Amniotic stem cell (primary cell): Measurements from ENCODE around the gene ZCWPW1.
"Not testable (repeated sequence)": the region's sequence is repeated elsewhere in the genome, so short reads cannot be mapped to it uniquely, and the experiment has no call there.

ENCODE experiments used
- DNase-seq: peaks from one replicate; lab custom pipeline; 2025; lab: John Stamatoyannopoulos, UW

Gene ZCWPW1

GRCh38 chr7:100352984-100353684, 75.4 kb downstream of the ZCWPW1 start:
- no peak for DNase-seq

GRCh38 chr7:100352230-100352781, 76.2 kb downstream of the ZCWPW1 start:
- DNase-seq, result not testable (repeated sequence)

- no peak for DNase-seq
Observed at GRCh38 chr7:100351657-100352058, 76.8 kb downstream of the ZCWPW1 start.
